ENCODE measurements around the gene UROC1.

The UROC1 gene

DNA sequence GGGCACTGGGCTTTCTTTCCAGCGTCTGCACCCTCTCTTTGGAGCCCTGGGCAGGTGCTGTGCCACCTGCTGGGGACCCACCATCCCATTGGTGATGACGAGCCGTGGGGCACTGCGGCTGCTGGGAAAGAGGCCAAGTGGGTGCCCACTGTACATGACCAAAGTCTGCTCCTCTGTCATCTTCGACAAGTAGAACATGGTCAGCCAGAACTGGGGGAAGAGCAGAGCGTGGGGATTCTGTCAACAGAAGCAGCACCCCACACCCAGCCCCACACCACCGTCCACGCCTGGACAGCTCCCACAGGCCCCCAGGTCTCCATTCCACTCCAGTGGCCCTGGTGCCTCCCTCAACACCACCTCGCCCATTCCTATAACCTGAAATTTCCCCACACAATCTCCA, 9.7 kb downstream of the UROC1 start:
- in situ Hi-C loops (cut with HindIII; ENCODE audit: low pct_ligation_motif_present, low pct_unique_long_range_greater_than_20kb, low sequenced_read_pairs): no loop called here
- DNase-seq: no peak

- DNase-seq: no peak
- in situ Hi-C loops (cut with HindIII; ENCODE audit: low pct_ligation_motif_present, low pct_unique_long_range_greater_than_20kb, low sequenced_read_pairs): no loop called here
Observed at GRCh38 chr3:126503701-126504100, 13.9 kb downstream of the UROC1 start.

- no peak for DNase-seq
Observed at GRCh38 chr3:126502656-126503055, 14.9 kb downstream of the UROC1 start.

GRCh38 chr3:126501736-126502135, 15.8 kb downstream of the UROC1 start:
- DNase-seq: no peak
- in situ Hi-C loops (cut with HindIII; ENCODE audit: low pct_ligation_motif_present, low pct_unique_long_range_greater_than_20kb, low sequenced_read_pairs): no loop called here

More at GRCh38 chr3:126502656-126503055, 14.9 kb downstream of the UROC1 start:
- in situ Hi-C loops (cut with HindIII; ENCODE audit: low pct_ligation_motif_present, low pct_unique_long_range_greater_than_20kb, low sequenced_read_pairs): no loop called here

DNA sequence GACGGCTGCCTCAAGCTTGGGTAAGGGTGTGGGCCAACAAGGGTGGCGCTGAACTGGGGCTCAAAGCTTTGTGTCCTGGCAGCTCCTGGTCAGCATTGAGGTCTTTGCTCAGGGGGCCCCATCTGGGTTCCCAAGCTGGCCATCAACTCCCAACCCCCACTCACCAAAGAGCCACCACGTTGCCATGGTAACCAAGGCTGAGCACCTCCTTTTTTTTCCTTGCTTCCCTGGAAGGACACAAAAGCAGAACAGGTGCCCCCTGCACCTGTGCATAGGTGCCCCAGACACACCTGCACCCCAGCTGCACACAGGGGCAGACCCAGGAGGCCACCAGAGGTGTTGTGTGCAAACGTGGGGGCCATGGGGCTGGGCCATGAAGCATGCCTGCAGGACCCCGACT, 16.5 kb downstream of the UROC1 start:
- in situ Hi-C loops (cut with HindIII; ENCODE audit: low pct_ligation_motif_present, low pct_unique_long_range_greater_than_20kb, low sequenced_read_pairs): no loop called here
- DNase-seq: no peak

GRCh38 chr3:126500016-126500415, 17.6 kb downstream of the UROC1 start:
- in situ Hi-C loops (cut with HindIII; ENCODE audit: low pct_ligation_motif_present, low pct_unique_long_range_greater_than_20kb, low sequenced_read_pairs): no loop called here
- DNase-seq: no peak

- in situ Hi-C loops (cut with HindIII; ENCODE audit: low pct_ligation_motif_present, low pct_unique_long_range_greater_than_20kb, low sequenced_read_pairs): no loop called here
- DNase-seq: no peak
Observed at GRCh38 chr3:126499401-126499800, 18.2 kb downstream of the UROC1 start.

DNA sequence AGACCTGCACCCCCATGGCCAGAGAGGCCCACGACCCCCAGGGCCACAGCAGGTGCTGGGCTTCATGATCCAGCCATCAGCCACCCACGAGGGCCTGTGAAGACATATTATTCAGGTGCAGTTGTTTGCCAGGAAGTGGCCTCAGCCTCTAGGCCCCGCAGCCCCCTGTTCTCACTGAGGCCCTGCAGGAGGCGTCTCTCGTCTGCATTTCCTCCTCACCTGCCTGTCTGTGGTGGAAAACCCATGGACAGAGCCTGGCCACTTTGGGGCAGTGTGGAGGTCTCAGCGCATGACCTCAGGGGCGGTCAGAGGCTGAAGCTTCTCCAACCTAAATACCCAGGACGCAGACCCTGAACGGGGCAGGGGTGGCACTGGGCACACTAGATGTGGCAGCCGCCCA, 18.6 kb downstream of the UROC1 start:
- DNase-seq: no peak
- in situ Hi-C loops (cut with HindIII; ENCODE audit: low pct_ligation_motif_present, low pct_unique_long_range_greater_than_20kb, low sequenced_read_pairs): no loop called here

DNA sequence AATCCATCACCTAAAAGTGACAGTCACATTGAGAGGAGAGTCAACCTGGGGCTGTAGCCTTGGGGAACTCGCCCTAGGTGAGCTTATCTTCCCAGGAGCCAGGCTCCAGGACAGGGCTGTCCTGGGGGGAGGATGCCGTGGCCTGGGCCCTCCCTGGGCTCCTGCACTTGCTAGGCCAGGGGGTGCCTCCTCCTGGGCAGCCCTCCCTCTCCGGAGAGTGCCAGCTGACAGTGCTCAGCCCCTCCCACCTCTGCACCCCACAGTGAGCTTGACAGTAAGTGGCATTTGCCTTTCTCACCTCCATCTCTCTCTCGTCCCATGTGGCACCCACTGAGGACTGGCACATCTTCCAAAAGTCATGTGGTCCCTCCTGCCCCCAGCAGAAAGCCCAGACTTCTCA, 19.1 kb downstream of the UROC1 start:
- DNase-seq: no peak
- in situ Hi-C loops (cut with HindIII; ENCODE audit: low pct_ligation_motif_present, low pct_unique_long_range_greater_than_20kb, low sequenced_read_pairs): no loop called here

DNA sequence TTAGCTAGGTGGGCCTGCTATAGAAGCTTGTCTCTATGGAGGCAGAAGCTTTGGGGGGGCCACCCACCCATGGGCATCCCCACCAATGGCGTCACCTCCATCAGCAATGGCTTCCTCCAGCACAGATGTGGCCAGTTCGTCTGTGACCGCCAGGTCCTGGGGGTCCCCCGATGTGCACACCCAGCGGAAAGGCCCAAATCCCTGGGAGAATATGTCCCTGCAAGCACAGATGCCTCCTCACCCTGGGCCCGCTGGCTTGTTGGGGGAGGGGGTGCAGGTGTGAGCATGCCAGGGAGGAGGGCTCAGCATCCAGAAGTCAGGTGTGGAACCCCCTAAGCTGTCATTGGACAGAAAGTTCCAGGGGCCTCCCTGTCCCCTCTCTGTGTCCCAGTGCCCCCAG, 19.6 kb downstream of the UROC1 start:
- in situ Hi-C loops (cut with HindIII; ENCODE audit: low pct_ligation_motif_present, low pct_unique_long_range_greater_than_20kb, low sequenced_read_pairs): no loop called here
- DNase-seq: no peak

- in situ Hi-C loops (cut with HindIII; ENCODE audit: low pct_ligation_motif_present, low pct_unique_long_range_greater_than_20kb, low sequenced_read_pairs): no loop called here
- DNase-seq: no peak
Observed at GRCh38 chr3:126496894-126497850, 20.4 kb downstream of the UROC1 start.

GRCh38 chr3:126495786-126496185, 21.8 kb downstream of the UROC1 start:
- in situ Hi-C loops (cut with HindIII; ENCODE audit: low pct_ligation_motif_present, low pct_unique_long_range_greater_than_20kb, low sequenced_read_pairs): no loop called here
- no peak for DNase-seq

- in situ Hi-C loops (cut with HindIII; ENCODE audit: low pct_ligation_motif_present, low pct_unique_long_range_greater_than_20kb, low sequenced_read_pairs): no loop called here
- DNase-seq: no peak
Observed at GRCh38 chr3:126494970-126495230, 22.7 kb downstream of the UROC1 start.

- no peak for DNase-seq
- in situ Hi-C loops (cut with HindIII; ENCODE audit: low pct_ligation_motif_present, low pct_unique_long_range_greater_than_20kb, low sequenced_read_pairs): no loop called here
Observed at GRCh38 chr3:126494204-126494969, 23.2 kb downstream of the UROC1 start.

DNA sequence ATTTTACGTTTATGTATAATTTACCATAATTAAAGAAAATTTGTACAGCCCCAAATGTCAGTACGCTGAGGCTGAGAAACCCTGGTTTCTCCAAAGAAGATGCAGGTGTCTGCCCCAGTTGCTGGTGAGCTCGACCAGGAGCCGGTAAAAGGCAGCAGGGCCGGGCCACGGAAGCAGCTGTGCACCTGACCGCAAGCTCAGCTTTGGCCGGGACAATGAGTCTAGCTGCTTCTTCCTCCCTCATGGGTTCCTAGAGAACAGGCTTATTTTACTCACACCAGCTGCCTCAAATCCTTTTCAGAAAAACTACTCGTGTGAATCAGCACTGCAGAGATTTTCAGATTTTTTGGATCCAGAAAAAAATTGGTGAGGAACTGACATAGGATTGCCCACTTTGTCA, 23.8 kb downstream of the UROC1 start:
- in situ Hi-C loops (cut with HindIII; ENCODE audit: low pct_ligation_motif_present, low pct_unique_long_range_greater_than_20kb, low sequenced_read_pairs): no loop called here
- DNase-seq: no peak

DNA sequence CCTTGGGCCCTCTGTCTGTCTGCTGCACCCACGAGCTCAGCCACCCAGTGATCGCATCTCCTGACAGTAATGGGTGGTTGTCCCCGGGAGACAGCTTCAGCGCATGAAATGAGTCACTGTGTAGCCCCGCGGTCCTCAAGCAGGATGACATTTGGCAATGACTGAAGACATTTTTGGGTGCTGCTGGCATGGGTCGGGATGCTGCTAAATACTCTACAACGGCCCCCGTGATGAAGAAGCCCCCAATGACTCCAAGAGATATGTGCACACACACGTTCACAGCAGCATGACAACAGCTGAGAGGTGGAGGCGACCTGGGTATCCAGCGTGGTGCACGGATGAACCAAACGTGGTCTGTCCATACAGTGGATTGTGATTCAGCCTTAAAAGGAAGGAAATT, 24.5 kb downstream of the UROC1 start:
- DNase-seq: no peak
- in situ Hi-C loops (cut with HindIII; ENCODE audit: low pct_ligation_motif_present, low pct_unique_long_range_greater_than_20kb, low sequenced_read_pairs): no loop called here

DNA sequence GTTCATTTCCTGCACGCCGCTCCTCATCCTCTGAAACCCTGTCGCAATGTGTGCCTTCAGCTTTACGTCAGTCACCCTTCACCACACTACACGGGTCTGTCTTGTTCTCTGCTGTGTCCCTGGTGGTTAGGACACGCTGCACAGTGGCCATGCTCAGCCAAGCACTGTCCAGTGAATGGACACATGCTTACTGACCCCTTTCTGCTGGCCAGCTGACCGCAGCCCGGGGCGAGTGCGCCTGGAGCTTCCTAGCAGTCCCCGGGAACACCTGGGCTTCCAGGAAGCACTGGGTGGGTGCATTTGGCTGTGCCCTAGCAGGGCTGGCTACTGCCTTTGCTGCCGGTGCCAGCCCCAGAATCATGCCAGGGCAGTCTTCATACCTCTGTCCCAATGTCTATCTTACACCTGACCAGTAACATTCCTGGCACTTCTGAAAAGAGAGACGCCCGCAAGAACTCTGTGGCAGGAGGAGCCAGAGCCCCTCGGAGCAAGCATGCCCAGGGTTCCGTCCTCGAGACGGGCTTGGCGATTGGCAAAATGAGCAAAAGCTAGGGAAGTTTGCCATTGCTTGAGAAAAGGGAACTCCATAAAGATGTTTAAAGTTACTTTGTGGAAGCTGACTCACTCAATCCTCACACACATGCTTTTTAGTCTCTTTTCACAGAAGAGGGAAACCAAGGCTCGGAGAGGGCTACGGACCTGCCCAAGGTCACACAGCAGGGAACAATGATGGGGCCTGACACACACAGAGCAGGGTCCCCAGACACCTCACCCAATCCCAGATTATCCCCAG, 26.2 kb downstream of the UROC1 start:
- in situ Hi-C loops (cut with HindIII; ENCODE audit: low pct_ligation_motif_present, low pct_unique_long_range_greater_than_20kb, low sequenced_read_pairs): no loop called here

DNA sequence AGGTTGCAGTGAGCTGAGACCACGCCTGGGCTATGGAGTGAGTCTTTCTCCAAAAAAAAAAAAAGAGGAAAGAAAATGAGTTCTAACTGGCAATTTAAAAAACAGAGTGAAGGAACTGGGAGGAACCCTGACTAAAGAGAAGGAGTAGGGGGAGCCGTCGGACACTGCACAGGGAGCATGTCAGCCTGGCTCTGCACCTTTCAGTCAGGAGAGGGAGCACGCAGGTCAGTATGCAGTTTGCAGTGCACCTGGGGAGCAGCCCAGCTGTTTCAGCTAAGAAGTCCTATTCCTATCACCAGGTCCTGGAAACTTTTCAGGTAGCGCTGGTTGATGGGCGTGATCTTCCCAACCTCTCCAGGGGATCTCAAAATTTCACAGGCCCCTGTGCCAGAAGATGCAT, 27.0 kb downstream of the UROC1 start:
- in situ Hi-C loops (cut with HindIII; ENCODE audit: low pct_ligation_motif_present, low pct_unique_long_range_greater_than_20kb, low sequenced_read_pairs): no loop called here
- no peak for DNase-seq

More for the DNA sequence above, 26.2 kb downstream of the UROC1 start:
- DNase-seq: no peak

GRCh38 chr3:126488886-126489569, 28.5 kb downstream of the UROC1 start:
- in situ Hi-C loops (cut with HindIII; ENCODE audit: low pct_ligation_motif_present, low pct_unique_long_range_greater_than_20kb, low sequenced_read_pairs): no loop called here
- DNase-seq: no peak
